ENCODE data around the gene STN1. TPM values are rescaled to one million over a fixed set of nuclear protein-coding genes. Genes with fewer than 3 reads are reported as not detected.

STN1 gene
- total and polyA plus RNA-seq, 2 of the 8 experiments (the other 6 are each of a cell fraction or from before 2014, with no cell fraction given), result 10.1 to 12.4 TPM

GRCh38 chr10:103854686-103855391 is 63.1 kb downstream of the STN1 start:
- H3K4me2 ChIP-seq (ENCODE audit: insufficient read depth in 1 of 2, low read depth in 2 of 2, low read length in 2 of 2), result peak overlapping the region; percentile 77 to 95
- H4K91ac ChIP-seq (replicated peaks; ENCODE audit: insufficient read length, low read length), result no peak overlapping the region
- H2BK5ac ChIP-seq (ENCODE audit: low read depth, low read length), result no peak overlapping the region; the same call in 1 of the 2 replicates
- H2AFZ ChIP-seq (ENCODE audit: low read length), result 0 out of 2 replicates have a peak overlapping the region, but pooled peaks have one; percentile 8
- no peaks in the 10 kb centered on the region for H3K9me3 ChIP-seq (ENCODE audit: insufficient read depth in 2 of 2, low read depth in 1 of 2, low read length in 1 of 2)
- H2BK12ac ChIP-seq (ENCODE audit: low read depth, low read length), result no peak overlapping the region
- H4K20me1 ChIP-seq (replicated peaks in 1 of 2; ENCODE audit: control insufficient read depth in 1 of 2, insufficient read depth in 2 of 2, low read length in 2 of 2), result no peaks in the 10 kb centered on the region
- H2BK120ac ChIP-seq (replicated peaks; ENCODE audit: low read depth, low read length), result no peak overlapping the region
- H2BK15ac ChIP-seq (ENCODE audit: low read length), result no peak overlapping the region; the same call in 1 of the 2 replicates
- peak overlapping the region; percentile 61 to 91 (median 72) for H3K4me3 ChIP-seq (ENCODE audit: extremely low read depth in 1 of 4, insufficient read depth in 2 of 4, low read depth in 3 of 4, low read length in 4 of 4)
- no peaks in the 10 kb centered on the region for H3K79me1 ChIP-seq (ENCODE audit: low read depth, low read length)
- no peaks in the 10 kb centered on the region for H3K36me3 ChIP-seq (ENCODE audit: control insufficient read depth in 2 of 4, insufficient read depth in 4 of 4, low read length in 3 of 4)
- H3K23me2 ChIP-seq (ENCODE audit: low read depth, low read length), result peaks cover 15% of the 10 kb centered on the region
- no peak overlapping the region for H3K56ac ChIP-seq (replicated peaks; ENCODE audit: insufficient read length, low read depth, low read length)
- H2AK5ac ChIP-seq (ENCODE audit: low read depth, low read length), result no peak overlapping the region
- no peak overlapping the region for H4K5ac ChIP-seq (ENCODE audit: insufficient read length, low read depth, low read length)
- DNase-seq (ENCODE audit: low read depth in 1 of 2, low spot score in 2 of 2) (peak in 1 of 2 experiments; percentile 76), FAIRE-seq (no peak)
- no peak overlapping the region for H3K23ac ChIP-seq (ENCODE audit: insufficient read length)
- 3% methylated on average over 40 of the region's 53 CpGs; no CpG with 5 or more reads in 1 of the 2 experiments for WGBS, 2 experiments (ENCODE audit: extremely low coverage in 1 of 2, insufficient coverage in 1 of 2, insufficient read length in 1 of 2, insufficient replicate concordance in 2 of 2, low coverage in 1 of 2, low lambda C conversion rate in 2 of 2, missing lambda C conversion rate in 1 of 2)
- no peak overlapping the region for H3K27ac ChIP-seq (ENCODE audit: low read depth, low read length)
- H3K27me3 ChIP-seq (replicated peaks in 1 of 4; ENCODE audit: control insufficient read depth in 3 of 4, extremely low read depth in 1 of 4, insufficient read depth in 3 of 4, low read length in 3 of 4), result peaks cover 4 to 38% (median 31%) of the 10 kb centered on the region in 4 experiments; a peak in 6 of 7 replicates
- H3K9ac ChIP-seq (replicated peaks in 1 of 4; ENCODE audit: extremely low read depth in 1 of 4, low read depth in 3 of 4, low read length in 3 of 4), result peak overlapping the region in 2 of 4 experiments; percentile 12 to 73; a peak in 3 of 7 replicates
- no peak overlapping the region for H3K4ac ChIP-seq (replicated peaks; ENCODE audit: insufficient read length, low read depth, low read length)
- POLR2A ChIA-PET (ENCODE audit: partially characterized antibody), result interaction anchor here (0.7 to 1.7 kb wide), 7 partner anchors 8 to 142 kb away, joined by 3 to 8 read pairs (median 4); no protein-coding TSS in a partner anchor
- H3K18ac ChIP-seq (ENCODE audit: extremely low read depth, low read length), result peak overlapping the region; percentile 38; the same call in 1 of the 2 replicates
- no peaks in the 10 kb centered on the region for H3K79me2 ChIP-seq (ENCODE audit: control insufficient read depth in 1 of 2, insufficient read depth in 2 of 2, low read length in 2 of 2)
- H4K8ac ChIP-seq (ENCODE audit: extremely low read depth, insufficient read depth, low read length), result no peak overlapping the region
- H2BK20ac ChIP-seq (ENCODE audit: low read length), result no peak overlapping the region
- H3K14ac ChIP-seq (ENCODE audit: insufficient read length), result no peak overlapping the region
- CTCF ChIA-PET (ENCODE audit: partially characterized antibody), result interaction anchor here (0.6 to 9.8 kb wide), 42 partner anchors 11 to 261 kb away, joined by 3 to 199 read pairs (median 5); no protein-coding TSS in a partner anchor
- H3K4me1 ChIP-seq (replicated peaks in 1 of 4; ENCODE audit: control insufficient read depth in 3 of 4, insufficient read depth in 4 of 4, low read length in 3 of 4), result peaks cover 5 to 12% (median 6%) of the 10 kb centered on the region in 4 experiments
- TF ChIP-seq TAF1 (IDR thresholded peaks at IDR 0.05; ENCODE audit: low read depth, low read length), result 0 out of 2 replicates have a peak, but pooled peaks have one; percentile 19
- no peak for TF ChIP-seq KDM1A (IDR thresholded peaks at IDR 0.05; ENCODE audit: borderline replicate concordance, low read length)
- TF ChIP-seq KDM5A (IDR thresholded peaks at IDR 0.05; ENCODE audit: low read length), result no peak
- TF ChIP-seq TCF12 (IDR thresholded peaks at IDR 0.05; ENCODE audit: low read depth, low read length), result no peak
- 0 out of 4 replicates have a peak, but pooled peaks of 1 of the 2 experiments have one; percentile 45 for TF ChIP-seq HDAC2 (IDR thresholded peaks at IDR 0.05; ENCODE audit: borderline replicate concordance in 1 of 2, low read depth in 2 of 2, low read length in 2 of 2)
- TF ChIP-seq RAD21 (IDR thresholded peaks at IDR 0.05 in 1 of 2, conservative IDR thresholded peaks at IDR 0.05 in 1 of 2; ENCODE audit: low read depth in 2 of 2, low read length in 2 of 2), result 0 out of 4 replicates have a peak, but pooled peaks of 1 of the 2 experiments have one; percentile 5
- no peak for TF ChIP-seq SP2 (IDR thresholded peaks at IDR 0.05; ENCODE audit: low read length)
- TF ChIP-seq POLR2A (IDR thresholded peaks at IDR 0.05; ENCODE audit: control extremely low read depth in 1 of 2, low read depth in 2 of 2, low read length in 2 of 2), result no peak
- TF ChIP-seq SIN3A (conservative IDR thresholded peaks at IDR 0.05 in 1 of 2, IDR thresholded peaks at IDR 0.05 in 1 of 2; ENCODE audit: low read depth in 1 of 2, low read length in 2 of 2), result 0 out of 4 replicates have a peak, but pooled peaks of 1 of the 2 experiments have one; percentile 7
- TF ChIP-seq GTF2F1 (IDR thresholded peaks at IDR 0.05; ENCODE audit: borderline replicate concordance, low read depth, low read length), result no peak
- TF ChIP-seq ASH2L (IDR thresholded peaks at IDR 0.05; ENCODE audit: low read length), result peak; percentile 68

Measured in H1 (cell line).